SU-DHL-6 (cell line): Measurements from ENCODE around the gene PLAC8L1.

Experiments used
- H2AFZ ChIP-seq: fragments of 200-600 bp; sonication (generic); 2 replicates; pipeline ENCODE4 v1.6.1; 2014; ENCODE audit warnings: low read depth, mild to moderate bottlenecking, moderate library complexity, mixed read lengths, antibody characterized with exemption, low read length; ENCODE audit not compliant: severe bottlenecking
- H3F3A ChIP-seq: fragments of 200-600 bp; shearing (Covaris generic); 2 replicates; pipeline ENCODE4 v1.6.0; 2016; ENCODE audit warnings: antibody characterized with exemption, mild to moderate bottlenecking; ENCODE audit not compliant: insufficient read depth
- H3K27ac ChIP-seq: fragments of 200-600 bp; sonication (generic); 2 replicates; pipeline ENCODE4 v1.5.1; 2016; ENCODE audit warnings: low read depth, mild to moderate bottlenecking, low read length, moderate library complexity, mixed read lengths
- H3K27me3 ChIP-seq: fragments of 200-600 bp; sonication (generic), shearing (Covaris generic); 2 replicates; pipeline ENCODE4 v1.6.0; 2014; ENCODE audit warnings: mild to moderate bottlenecking, low read length
- H3K36me3 ChIP-seq: fragments of 200-600 bp; sonication (generic); 2 replicates; pipeline ENCODE4 v1.6.1; 2014; ENCODE audit warnings: mild to moderate bottlenecking, low read length, mixed read lengths
- H3K4me2 ChIP-seq: fragments of 300-600, 200-600 bp; shearing (Covaris generic), sonication (generic); 2 replicates; pipeline ENCODE4 v1.6.0; 2014; ENCODE audit warnings: low read length, low read depth, mild to moderate bottlenecking; ENCODE audit not compliant: poor library complexity, severe bottlenecking
- H3K4me3 ChIP-seq: fragments of 200-600 bp; sonication (generic); 2 replicates; pipeline ENCODE4 v1.5.1; 2014; ENCODE audit warnings: antibody characterized with exemption, low read length, mild to moderate bottlenecking, mixed read lengths; ENCODE audit not compliant: insufficient read depth, poor library complexity, severe bottlenecking
- H3K79me2 ChIP-seq: fragments of 200-600 bp; sonication (generic); 2 replicates; pipeline ENCODE4 v1.6.1; 2014; ENCODE audit warnings: mild to moderate bottlenecking, low read length, moderate library complexity; ENCODE audit not compliant: insufficient read depth
- H3K9ac ChIP-seq: fragments of 200-600 bp; sonication (generic); 2 replicates; pipeline ENCODE4 v1.7.0; 2014; ENCODE audit warnings: mild to moderate bottlenecking, low read length
- H3K9me2 ChIP-seq: fragments of 200-600 bp; sonication (generic); replicated peaks from 2 replicates; pipeline ENCODE4 v1.6.1; 2014; ENCODE audit warnings: low read length; ENCODE audit not compliant: insufficient read depth
- H3K9me3 ChIP-seq: fragments of 200-600 bp; sonication (generic); 2 replicates; pipeline ENCODE4 v1.6.1; 2014; ENCODE audit warnings: low read length, mixed read lengths; ENCODE audit not compliant: insufficient read depth
- H4K20me1 ChIP-seq: fragments of 200-600 bp; sonication (generic); 2 replicates; pipeline ENCODE4 v1.6.1; 2014; ENCODE audit warnings: low read depth, mild to moderate bottlenecking, antibody characterized with exemption, low read length, moderate library complexity, mixed read lengths
- CTCF ChIP-seq: fragments of 200-600 bp; sonication (generic); IDR thresholded peaks from one replicate; pipeline ENCODE4 v1.5.1; 2017; ENCODE audit warnings: antibody characterized with exemption, mild to moderate bottlenecking, low read length, moderate library complexity; ENCODE audit not compliant: insufficient read depth, poor library complexity, severe bottlenecking
- EZH2phosphoT487 ChIP-seq: fragments of 200-600 bp; sonication (generic), shearing (Covaris generic); conservative IDR thresholded peaks from 2 replicates; pipeline ENCODE4 v1.6.1; 2018; ENCODE audit warnings: mild to moderate bottlenecking, antibody characterized with exemption, low read length, moderate library complexity, mixed read lengths

Gene PLAC8L1

DNA sequence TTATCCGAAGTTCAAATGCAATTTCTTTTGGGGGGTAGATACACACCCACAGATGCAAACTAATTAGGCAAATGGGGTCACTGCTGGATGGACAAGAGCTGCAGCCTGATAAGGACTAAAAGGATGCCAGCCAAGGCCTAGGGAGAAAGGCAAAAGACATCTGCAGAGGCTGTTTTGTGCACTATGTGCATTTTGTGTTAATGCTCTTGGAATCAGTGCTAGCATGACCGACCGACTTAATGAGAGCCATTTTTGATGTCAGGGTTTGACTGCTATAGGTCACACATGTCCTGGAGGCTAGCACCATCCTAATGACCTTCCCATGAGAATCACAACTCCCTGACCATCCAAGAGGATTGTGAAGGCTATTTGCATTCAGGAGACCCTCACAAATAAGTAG lies 34.6 kb downstream of the PLAC8L1 start:
- Histone ChIP-seq H2AFZ (no peak overlapping the region), H3K4me3 (no peak overlapping the region), H3F3A (no peaks in the 10 kb centered on the region), H3K9me3 (no peaks in the 10 kb centered on the region), H3K27ac (no peak overlapping the region), H3K9ac (no peak overlapping the region), H3K79me2 (no peaks in the 10 kb centered on the region), H3K27me3 (no peaks in the 10 kb centered on the region), H3K36me3 (no peaks in the 10 kb centered on the region), H3K4me2 (no peak overlapping the region), H3K9me2 (no peaks in the 10 kb centered on the region), H4K20me1 (no peaks in the 10 kb centered on the region)
- TF ChIP-seq EZH2phosphoT487 (no peak), CTCF (no peak)

DNA sequence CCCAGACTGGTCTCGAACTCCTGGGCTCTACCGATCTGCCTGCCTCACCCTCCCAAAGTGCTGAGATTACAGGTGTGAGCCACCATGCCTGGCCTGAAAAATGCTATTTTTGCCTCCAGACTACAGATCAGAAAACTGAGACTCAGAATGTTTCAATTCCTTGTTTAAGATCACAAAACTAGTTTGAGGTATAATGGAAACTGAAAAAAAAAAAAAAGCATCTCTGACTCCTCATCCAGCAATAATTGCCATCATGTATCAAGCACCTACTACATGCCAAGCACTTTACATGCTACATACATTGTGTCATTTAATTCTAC lies 35.6 kb downstream of the PLAC8L1 start:
- no peaks in the 10 kb centered on the region for H4K20me1 ChIP-seq
- H3K79me2 ChIP-seq: no peaks in the 10 kb centered on the region
- H3K27ac ChIP-seq: no peak overlapping the region
- H3K9me3 ChIP-seq: no peaks in the 10 kb centered on the region
- no peak for TF ChIP-seq EZH2phosphoT487
- TF ChIP-seq CTCF: no peak
- H3K36me3 ChIP-seq: no peaks in the 10 kb centered on the region
- H3K9me2 ChIP-seq: no peaks in the 10 kb centered on the region
- H3K4me3 ChIP-seq: no peak overlapping the region
- no peaks in the 10 kb centered on the region for H3K27me3 ChIP-seq
- no peak overlapping the region for H3K4me2 ChIP-seq
- H3F3A ChIP-seq: no peaks in the 10 kb centered on the region
- no peak overlapping the region for H3K9ac ChIP-seq
- H2AFZ ChIP-seq: no peak overlapping the region

- Histone ChIP-seq H3K27ac (no peak overlapping the region), H3K79me2 (no peaks in the 10 kb centered on the region), H3K9me2 (no peaks in the 10 kb centered on the region), H2AFZ (no peak overlapping the region), H3K4me3 (no peak overlapping the region), H3K36me3 (no peaks in the 10 kb centered on the region), H3K4me2 (no peak overlapping the region), H3K9me3 (no peaks in the 10 kb centered on the region), H4K20me1 (no peaks in the 10 kb centered on the region), H3K9ac (no peak overlapping the region), H3F3A (no peaks in the 10 kb centered on the region), H3K27me3 (no peaks in the 10 kb centered on the region)
- TF ChIP-seq EZH2phosphoT487 (no peak), CTCF (no peak)
Observed at GRCh38 chr5:146068977-146069779, 36.2 kb downstream of the PLAC8L1 start.
